ENCODE results near the gene SPAST.
"Not testable (repeated sequence)": the region's sequence is repeated elsewhere in the genome, so short reads cannot be mapped to it uniquely, and the experiment has no call there.

The SPAST gene

GRCh38 chr2:32051836-32052439 is 11.4 kb upstream of the SPAST start:
- Histone ChIP-seq H3K27me3 (ENCODE audit: control insufficient read depth, insufficient read depth, low read length) (no peaks in the 10 kb centered on the region), H3K36me3 (ENCODE audit: control insufficient read depth, insufficient read depth, low read length) (no peaks in the 10 kb centered on the region), H3K9me3 (ENCODE audit: control insufficient read depth, low read length) (no peaks in the 10 kb centered on the region), H3K4me2 (ENCODE audit: low read length) (no peak overlapping the region), H3K27ac (no peak overlapping the region), H2AFZ (no peak overlapping the region), H3K79me2 (no peaks in the 10 kb centered on the region), H3K9ac (no peak overlapping the region), H3K4me1 (no peaks in the 10 kb centered on the region), H3K4me3 (ENCODE audit: low read depth, low read length) (no peak overlapping the region)
- no peak for TF ChIP-seq CTCF (IDR thresholded peaks at IDR 0.05)

GRCh38 chr2:32054583-32054982 is 8.8 kb upstream of the SPAST start:
- not testable (repeated sequence) for H3K79me2 ChIP-seq, H3K27ac ChIP-seq, H2AFZ ChIP-seq

GRCh38 chr2:32058130-32058529 is 5.2 kb upstream of the SPAST start:
- Histone ChIP-seq H3K9ac (no peak overlapping the region), H3K79me2 (no peaks in the 10 kb centered on the region), H3K27me3 (ENCODE audit: control insufficient read depth, insufficient read depth, low read length) (no peaks in the 10 kb centered on the region), H3K9me3 (ENCODE audit: control insufficient read depth, low read length) (no peaks in the 10 kb centered on the region), H2AFZ (no peak overlapping the region), H3K27ac (no peak overlapping the region), H3K36me3 (ENCODE audit: control insufficient read depth, insufficient read depth, low read length) (no peaks in the 10 kb centered on the region), H3K4me1 (peaks cover 4% of the 10 kb centered on the region), H3K4me3 (ENCODE audit: low read depth, low read length) (no peak overlapping the region), H3K4me2 (ENCODE audit: low read length) (no peak overlapping the region)
- TF ChIP-seq CTCF (IDR thresholded peaks at IDR 0.05): no peak

More at GRCh38 chr2:32054583-32054982, 8.8 kb upstream of the SPAST start:
- not testable (repeated sequence) for H3K27me3 ChIP-seq (ENCODE audit: control insufficient read depth, insufficient read depth, low read length); H3K4me1 ChIP-seq; H3K9me3 ChIP-seq (ENCODE audit: control insufficient read depth, low read length); H3K9ac ChIP-seq; H3K4me3 ChIP-seq (ENCODE audit: low read depth, low read length); H3K4me2 ChIP-seq (ENCODE audit: low read length); H3K36me3 ChIP-seq (ENCODE audit: control insufficient read depth, insufficient read depth, low read length)

GRCh38 chr2:32060266-32060665 is 3.1 kb upstream of the SPAST start:
- peaks cover 4% of the 10 kb centered on the region for H3K4me1 ChIP-seq
- H2AFZ ChIP-seq: no peak overlapping the region
- no peak overlapping the region for H3K4me2 ChIP-seq (ENCODE audit: low read length)
- H3K27me3 ChIP-seq (ENCODE audit: control insufficient read depth, insufficient read depth, low read length): no peaks in the 10 kb centered on the region
- peaks cover 5% of the 10 kb centered on the region for H3K79me2 ChIP-seq
- no peak overlapping the region for H3K9ac ChIP-seq
- no peak for TF ChIP-seq CTCF (IDR thresholded peaks at IDR 0.05)
- no peak overlapping the region for H3K27ac ChIP-seq
- no peak overlapping the region for H3K4me3 ChIP-seq (ENCODE audit: low read depth, low read length)
- H3K36me3 ChIP-seq (ENCODE audit: control insufficient read depth, insufficient read depth, low read length): no peaks in the 10 kb centered on the region
- no peaks in the 10 kb centered on the region for H3K9me3 ChIP-seq (ENCODE audit: control insufficient read depth, low read length)

- H2AFZ ChIP-seq: no peak overlapping the region
- no peak overlapping the region for H3K9ac ChIP-seq
- peaks cover 12% of the 10 kb centered on the region for H3K79me2 ChIP-seq
- TF ChIP-seq CTCF (IDR thresholded peaks at IDR 0.05): no peak
- no peaks in the 10 kb centered on the region for H3K36me3 ChIP-seq (ENCODE audit: control insufficient read depth, insufficient read depth, low read length)
- no peak overlapping the region for H3K27ac ChIP-seq
- H3K4me3 ChIP-seq (ENCODE audit: low read depth, low read length): no peak overlapping the region
- H3K9me3 ChIP-seq (ENCODE audit: control insufficient read depth, low read length): no peaks in the 10 kb centered on the region
- peaks cover 4% of the 10 kb centered on the region for H3K4me1 ChIP-seq
- H3K4me2 ChIP-seq (ENCODE audit: low read length): no peak overlapping the region
- H3K27me3 ChIP-seq (ENCODE audit: control insufficient read depth, insufficient read depth, low read length): no peaks in the 10 kb centered on the region
Observed at GRCh38 chr2:32061430-32061829, 1.9 kb upstream of the SPAST start.

Measured in parathyroid adenoma (tissue), 2 donors.